Fibroblast of pulmonary artery (primary cell): Measurements from ENCODE around the gene VTI1A.

Experiments used
- DNase-seq: peaks from one replicate; pipeline ENCODE4 v3.0.0-alpha.2; 2010; ENCODE audit warnings: low read depth
- H3K4me3 ChIP-seq: replicated peaks from 2 replicates; pipeline ENCODE4 v1.5.1; 2011; ENCODE audit warnings: low read depth, mild to moderate bottlenecking, control low read depth, low read length, moderate library complexity
- CTCF ChIP-seq: IDR thresholded peaks from 2 replicates; pipeline ENCODE4 v1.5.1; 2011; ENCODE audit warnings: mild to moderate bottlenecking, control low read depth, low read length, inconsistent platforms; ENCODE audit errors: missing control alignments

Gene VTI1A

GRCh38 chr10:112821038-112821437 lies 374.0 kb downstream of the VTI1A start:
- TF ChIP-seq CTCF, result no peak
- no peak for DNase-seq
- no peak overlapping the region for H3K4me3 ChIP-seq

GRCh38 chr10:112821663-112822062 lies 374.6 kb downstream of the VTI1A start:
- TF ChIP-seq CTCF, result no peak
- no peak for DNase-seq

GRCh38 chr10:112823007-112823406 lies 376.0 kb downstream of the VTI1A start:
- no peak for TF ChIP-seq CTCF

More at GRCh38 chr10:112821663-112822062, 374.6 kb downstream of the VTI1A start:
- H3K4me3 ChIP-seq, result no peak overlapping the region

GRCh38 chr10:112823604-112824003 lies 376.6 kb downstream of the VTI1A start:
- H3K4me3 ChIP-seq, result no peak overlapping the region
- DNase-seq, result no peak
- TF ChIP-seq CTCF, result no peak

More at GRCh38 chr10:112823007-112823406, 376.0 kb downstream of the VTI1A start:
- no peak overlapping the region for H3K4me3 ChIP-seq
- no peak for DNase-seq

GRCh38 chr10:112826018-112826697 lies 379.1 kb downstream of the VTI1A start:
- no peak for DNase-seq
- no peak overlapping the region for H3K4me3 ChIP-seq

GRCh38 chr10:112827086-112827485 lies 380.1 kb downstream of the VTI1A start:
- H3K4me3 ChIP-seq, result no peak overlapping the region
- no peak for TF ChIP-seq CTCF
- DNase-seq, result no peak

More at GRCh38 chr10:112826018-112826697, 379.1 kb downstream of the VTI1A start:
- TF ChIP-seq CTCF, result no peak

GRCh38 chr10:112827951-112828350 lies 380.9 kb downstream of the VTI1A start:
- DNase-seq, result no peak
- no peak overlapping the region for H3K4me3 ChIP-seq
- TF ChIP-seq CTCF, result no peak
